WTC11 (cell line): Measurements from ENCODE around the gene OR4K15. TPM values are rescaled to one million over a fixed set of nuclear protein-coding genes. Genes with fewer than 3 reads are reported as not detected.

Source experiments
- total RNA-seq: library from RNA; stranded (reverse); gene quantifications from 3 replicates; pipeline ENCODE4 v1.2.3, GENCODE V29; 2021

The OR4K15 gene
- total RNA-seq, 1 experiment from 2014 or later, result not detected

Other genes with a start within 250 kb of the OR4K15 start
- not detected in 3 replicates for gene OR4Q3, start 232.0 kb upstream of the OR4K15 start, total RNA-seq
- not detected in 3 replicates for gene OR4M1, start 202.1 kb upstream of the OR4K15 start, total RNA-seq
- gene OR4N2, start 171.8 kb upstream of the OR4K15 start, total RNA-seq, result not detected in 3 replicates
- gene OR4K2, start 100.4 kb upstream of the OR4K15 start, total RNA-seq, result not detected in 3 replicates
- not detected in 3 replicates for gene OR4K5, start 55.0 kb upstream of the OR4K15 start, total RNA-seq
- gene OR4K1, start 44.7 kb upstream of the OR4K15 start, total RNA-seq, result not detected in 3 replicates
- not detected in 3 replicates for gene OR4Q2, start 26.6 kb downstream of the OR4K15 start, total RNA-seq
- gene OR4K14, start 43.7 kb downstream of the OR4K15 start, total RNA-seq, result not detected in 3 replicates
- gene OR4K13, start 60.4 kb downstream of the OR4K15 start, total RNA-seq, result not detected in 3 replicates
- not detected in 3 replicates for gene OR4L1, start 84.5 kb downstream of the OR4K15 start, total RNA-seq
- gene OR4K17, start 135.1 kb downstream of the OR4K15 start, total RNA-seq, result not detected in 3 replicates
- not detected in 3 replicates for gene OR4N5, start 163.2 kb downstream of the OR4K15 start, total RNA-seq
- not detected in 3 replicates for gene OR11G2, start 215.3 kb downstream of the OR4K15 start, total RNA-seq
- gene OR11H6, start 248.1 kb downstream of the OR4K15 start, total RNA-seq, result not detected in 3 replicates